K562 (cell line): Measurements from ENCODE around the gene C4orf50. TPM values are rescaled to one million over a fixed set of nuclear protein-coding genes. Genes with fewer than 3 reads are reported as not detected.

Experiments
- ATAC-seq: fragments of 200-7000 bp; cut with Tn5 transposase; 3 replicates; pipeline ENCODE4 v1.9.1; 2020; ENCODE audit warnings: moderate library complexity
- BruUV-seq: library from RNA; stranded (reverse); fragments of 400-500 nt; replicated peaks from 2 replicates; lab custom pipeline; 2021; lab: Mats Ljungman, UMichigan
- CTCF ChIA-PET: fragments of 300-600 bp; formaldehyde crosslinking; extraction: SDS; loops from one replicate; lab custom pipeline; 2021; ENCODE audit warnings: low intra/inter-chr PET ratio; lab: Yijun Ruan, JAX
- POLR2A ChIA-PET: fragments of 300-600, 350-650 bp; sonication (Branson Sonifier 250); formaldehyde crosslinking; extraction: SDS; loops from one replicate; lab custom pipeline; 2021; ENCODE audit warnings: antibody characterized with exemption, inconsistent platforms; lab: Yijun Ruan, JAX
- DNase-seq, 4 experiments: peaks; one replicate each; pipeline versions ENCODE4 v3.0.0 to v3.0.0-alpha.2; 2011 to 2018; ENCODE audit warnings: low spot score in 3 of 4, mixed read lengths in 3 of 4; ENCODE audit errors: extremely low read depth in 1 of 4
- FAIRE-seq: peaks from 2 replicates; lab custom pipeline; 2011; peaks lifted over from hg19 to GRCh38; lab: Jason Lieb, UNC
- H2AFZ ChIP-seq: 2 replicates; pipeline ENCODE4 v1.6.0; 2011; ENCODE audit warnings: low read depth, low read length, control low read depth, inconsistent platforms
- H3K27ac ChIP-seq: fragments of 200-600 bp; 3 replicates; pipeline ENCODE4 v1.8.0; 2011; ENCODE audit warnings: low read depth, mild to moderate bottlenecking, control low read depth, inconsistent platforms, low read length, moderate library complexity, mixed read lengths; ENCODE audit errors: extremely low read depth
- H3K27me3 ChIP-seq, 2 experiments: fragments of 300-600 bp in 1 of 2; 2 replicates in 1 of 2; 3 replicates in 1 of 2; pipeline versions ENCODE4 v1.6.0 to v1.8.0; 2011; ENCODE audit warnings: inconsistent platforms in 2 of 2, low read length in 2 of 2, mild to moderate bottlenecking in 1 of 2, mixed read lengths in 1 of 2, moderate library complexity in 1 of 2; ENCODE audit not compliant: control insufficient read depth in 2 of 2, insufficient read depth in 2 of 2
- H3K36me3 ChIP-seq: fragments of 300-600 bp; 3 replicates; pipeline ENCODE4 v1.8.0; 2011; ENCODE audit warnings: mild to moderate bottlenecking, low read length, inconsistent platforms; ENCODE audit not compliant: control insufficient read depth, insufficient read depth
- H3K4me1 ChIP-seq, 2 experiments: fragments of 200-600 bp in 1 of 2; replicated peaks in 1 of 2; 2 replicates in 1 of 2; 3 replicates in 1 of 2; pipeline versions ENCODE4 v1.5.1 to v1.8.0; 2011; ENCODE audit warnings: inconsistent platforms in 2 of 2, low read length in 2 of 2, mild to moderate bottlenecking in 1 of 2, mixed read lengths in 1 of 2, moderate library complexity in 1 of 2; ENCODE audit not compliant: control insufficient read depth in 2 of 2, insufficient read depth in 2 of 2
- H3K4me2 ChIP-seq: 2 replicates; pipeline ENCODE4 v1.6.1; 2011; ENCODE audit warnings: low read length, control low read depth, inconsistent platforms, mixed read lengths; ENCODE audit not compliant: insufficient read depth
- H3K4me3 ChIP-seq: fragments of 200-600 bp; sonication (generic), shearing (Covaris generic); 2 replicates; pipeline ENCODE4 v1.5.1; 2016; ENCODE audit warnings: control low read depth, inconsistent platforms
- H3K79me2 ChIP-seq: fragments of 200-600 bp; 3 replicates; pipeline ENCODE4 v1.8.0; 2011; ENCODE audit warnings: low read length, inconsistent platforms; ENCODE audit not compliant: control insufficient read depth, insufficient read depth
- H3K9ac ChIP-seq, 2 experiments: 2 replicates each; pipeline versions ENCODE4 v1.6.0 to v1.6.1; 2011; ENCODE audit warnings: low read depth in 2 of 2, low read length in 2 of 2, control low read depth in 1 of 2, inconsistent platforms in 1 of 2, mild to moderate bottlenecking in 1 of 2, mixed read lengths in 1 of 2; ENCODE audit not compliant: insufficient read depth in 1 of 2
- H3K9me1 ChIP-seq: one replicate; pipeline ENCODE4 v1.6.0; 2011; ENCODE audit warnings: inconsistent platforms, mild to moderate bottlenecking, low read length, moderate library complexity; ENCODE audit not compliant: control insufficient read depth, insufficient read depth
- H3K9me3 ChIP-seq: replicated peaks from 2 replicates; pipeline ENCODE4 v1.5.1; 2011; ENCODE audit warnings: low read depth, low read length, inconsistent platforms; ENCODE audit not compliant: control insufficient read depth, insufficient read depth
- H4K20me1 ChIP-seq: replicated peaks from 2 replicates; pipeline ENCODE4 v1.6.1; 2011; ENCODE audit warnings: low read length, inconsistent platforms, mixed read lengths; ENCODE audit not compliant: control insufficient read depth, insufficient read depth
- ARID4B ChIP-seq: sonication (generic); formaldehyde crosslinking; IDR thresholded peaks from 2 replicates; pipeline ENCODE4 v1.8.0; 2022; ENCODE audit warnings: mild to moderate bottlenecking, missing genetic modification reagents
- CAMTA2 ChIP-seq: fragments of 250-450 bp; sonication (Bioruptor Pico); conservative IDR thresholded peaks from 2 replicates; pipeline ENCODE4 v1.5.1; 2022
- CBFA2T3 ChIP-seq: fragments of 450-650 bp; IDR thresholded peaks from 2 replicates; pipeline ENCODE4 v1.6.1; 2017
- CREB1 ChIP-seq, 2 experiments: sonication (generic) in 1 of 2; formaldehyde crosslinking in 1 of 2; IDR thresholded peaks; 2 replicates each; pipeline versions ENCODE4 v1.6.1 to v1.8.0; 2012 to 2022; ENCODE audit warnings: inconsistent platforms in 1 of 2, mild to moderate bottlenecking in 1 of 2, missing genetic modification reagents in 1 of 2, moderate library complexity in 1 of 2
- NCOA6 ChIP-seq: fragments of 450-650 bp; IDR thresholded peaks from 2 replicates; pipeline ENCODE4 v1.6.1; 2017; ENCODE audit warnings: mild to moderate bottlenecking
- RAD21 ChIP-seq, 2 experiments: fragments of 250-450 bp in 1 of 2; fragments of 450-650 bp in 1 of 2; sonication (Bioruptor Pico) in 1 of 2; formaldehyde crosslinking in 1 of 2; IDR thresholded peaks in 1 of 2; conservative IDR thresholded peaks in 1 of 2; 2 replicates each; pipeline versions ENCODE4 v1.4.0 to v1.8.0; 2020 to 2022; ENCODE audit warnings: mild to moderate bottlenecking in 2 of 2, moderate library complexity in 1 of 2
- RBFOX2 ChIP-seq: fragments of 200-400 bp; formaldehyde crosslinking; IDR thresholded peaks from 2 replicates; pipeline ENCODE4 v1.6.1; 2017; ENCODE audit warnings: low read depth, mild to moderate bottlenecking, low read length, moderate library complexity
- ZNF696 ChIP-seq: fragments of 250-450 bp; sonication (Bioruptor Pico); conservative IDR thresholded peaks from 2 replicates; pipeline ENCODE4 v1.4.0; 2020; ENCODE audit warnings: mild to moderate bottlenecking, moderate library complexity
- WGBS: fragments of 100-300 bp; shearing (Covaris generic); methylation state at CpG from one replicate; pipeline ENCODE4 v1.1.6; 2016; ENCODE audit warnings: low coverage, mixed read lengths; ENCODE audit not compliant: insufficient coverage; ENCODE audit errors: missing lambda C conversion rate; 5-methylcytosine and 5-hydroxymethylcytosine counted together
- in situ Hi-C: fragments of 300-500 bp; cut with MboI; formaldehyde crosslinking; loops from 4 replicates; pipeline ENCODE4 v1.15.0; 2018; ENCODE audit warnings: inconsistent platforms, mixed read lengths
- intact Hi-C: fragments of 100-400 bp; cut with micrococcal nuclease; formaldehyde crosslinking; loops from 2 replicates; pipeline ENCODE4 v1.14.2; 2022
- polyA plus RNA-seq, 8 experiments: library from polyadenylated mRNA; depleted of rRNA in 4 of 8; stranded (reverse) in 5 of 8; unstranded in 3 of 8; fragments of >200 nt; fragmentation: Nextera tagmentation in 2 of 8; fragmentation: Illumina TruSeq in 1 of 8; extraction: Ambion mirVana in 2 of 8; extraction: Trizol in 1 of 8; gene quantifications; 2 replicates each; pipeline versions ENCODE4 v1.2.1 to v1.2.3, GENCODE V29; 2011 to 2014; ENCODE audit warnings: inconsistent platforms in 1 of 8, missing spikeins in 1 of 8
- total RNA-seq, 7 experiments: library from RNA; depleted of rRNA in 6 of 7; stranded (reverse); fragments of >200 nt in 6 of 7; fragmentation: Illumina TruSeq in 2 of 7; extraction: Trizol in 2 of 7; gene quantifications; 2 replicates each; pipeline versions ENCODE4 v1.2.1 to v1.2.3, GENCODE V29; 2011 to 2021; ENCODE audit warnings: low replicate concordance in 1 of 7
- TF ChIP-seq, protein P1 (sequence below): fragments of 250-450 bp; sonication (Bioruptor Pico); IDR thresholded peaks from 2 replicates; pipeline ENCODE4 v1.8.0; 2022; ENCODE audit warnings: inconsistent platforms
- TF ChIP-seq, protein P2 (sequence below), 3 experiments: IDR thresholded peaks in 2 of 3; conservative IDR thresholded peaks in 1 of 3; 2 replicates each; pipeline ENCODE4 v1.5.1; 2011 to 2012; ENCODE audit warnings: low read length in 3 of 3, mild to moderate bottlenecking in 3 of 3, control low read depth in 2 of 3, improper control_type of control experiment in 1 of 3, inconsistent platforms in 1 of 3, low read depth in 1 of 3, mixed read lengths in 1 of 3, moderate library complexity in 1 of 3; ENCODE audit not compliant: insufficient read depth in 2 of 3

The C4orf50 gene
- total and polyA plus RNA-seq, 9 of the 15 experiments (the other 6 are each of a cell fraction or from before 2014, with no cell fraction given) = not detected

GRCh38 chr4:5979981-5980380 lies 38.2 kb downstream of the C4orf50 start:
- Histone ChIP-seq H2AFZ (no peak overlapping the region), H3K27ac (no peak overlapping the region), H3K9me1 (no peaks in the 10 kb centered on the region), H3K9me3 (0 out of 2 replicates have a peak, but pooled peaks cover under 1% of the 10 kb centered on the region), H3K4me2 (no peak overlapping the region), H3K36me3 (no peaks in the 10 kb centered on the region), H3K4me3 (no peak overlapping the region), H3K4me1 (0 out of 5 replicates have a peak, but pooled peaks cover 0 to 2% of the 10 kb centered on the region in 2 experiments), H3K79me2 (no peaks in the 10 kb centered on the region), H4K20me1 (no peaks in the 10 kb centered on the region), H3K27me3 (peaks cover 0 to 5% of the 10 kb centered on the region in 2 experiments; a peak in 1 of 5 replicates), H3K9ac (no peak overlapping the region)
- no TSS peak for BruUV-seq
- 0% methylated on average over 11 of the region's 11 CpGs for WGBS
- intact Hi-C loops (loop anchor here (1.0 kb wide), 1 partner anchor 159 kb away; no protein-coding TSS in a partner anchor), in situ Hi-C loops (no loop called here)
- peak in 2 of 4 experiments; percentile 12 to 22 for DNase-seq
- POLR2A ChIA-PET = no interaction called here
- CTCF ChIA-PET = interaction anchor here (0.7 kb wide), 2 partner anchors 147 to 628 kb away, joined by 3 read pairs; no protein-coding TSS in a partner anchor
- peak; percentile 61; the same call in 2 of the 3 replicates for ATAC-seq
- FAIRE-seq = no peak
- TF ChIP-seq, protein P1, sequence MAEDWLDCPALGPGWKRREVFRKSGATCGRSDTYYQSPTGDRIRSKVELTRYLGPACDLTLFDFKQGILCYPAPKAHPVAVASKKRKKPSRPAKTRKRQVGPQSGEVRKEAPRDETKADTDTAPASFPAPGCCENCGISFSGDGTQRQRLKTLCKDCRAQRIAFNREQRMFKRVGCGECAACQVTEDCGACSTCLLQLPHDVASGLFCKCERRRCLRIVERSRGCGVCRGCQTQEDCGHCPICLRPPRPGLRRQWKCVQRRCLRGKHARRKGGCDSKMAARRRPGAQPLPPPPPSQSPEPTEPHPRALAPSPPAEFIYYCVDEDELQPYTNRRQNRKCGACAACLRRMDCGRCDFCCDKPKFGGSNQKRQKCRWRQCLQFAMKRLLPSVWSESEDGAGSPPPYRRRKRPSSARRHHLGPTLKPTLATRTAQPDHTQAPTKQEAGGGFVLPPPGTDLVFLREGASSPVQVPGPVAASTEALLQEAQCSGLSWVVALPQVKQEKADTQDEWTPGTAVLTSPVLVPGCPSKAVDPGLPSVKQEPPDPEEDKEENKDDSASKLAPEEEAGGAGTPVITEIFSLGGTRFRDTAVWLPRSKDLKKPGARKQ (CRISPR knock-in tag) = no peak
- TF ChIP-seq NCOA6 (no peak), RAD21 (CRISPR knock-in tag; conservative IDR thresholded peaks at IDR 0.05 in 1 of 2, IDR thresholded peaks at IDR 0.05 in 1 of 2) (peak; percentile 49 to 60), RBFOX2 (no peak), CBFA2T3 (no peak), ARID4B (CRISPR knock-in tag) (no peak), CAMTA2 (CRISPR knock-in tag) (no peak), ZNF696 (no peak), CREB1 (IDR thresholded peaks at IDR 0.05) (no peak), CREB1 (CRISPR knock-in tag; IDR thresholded peaks at IDR 0.05) (no peak)
- TF ChIP-seq, protein P2, sequence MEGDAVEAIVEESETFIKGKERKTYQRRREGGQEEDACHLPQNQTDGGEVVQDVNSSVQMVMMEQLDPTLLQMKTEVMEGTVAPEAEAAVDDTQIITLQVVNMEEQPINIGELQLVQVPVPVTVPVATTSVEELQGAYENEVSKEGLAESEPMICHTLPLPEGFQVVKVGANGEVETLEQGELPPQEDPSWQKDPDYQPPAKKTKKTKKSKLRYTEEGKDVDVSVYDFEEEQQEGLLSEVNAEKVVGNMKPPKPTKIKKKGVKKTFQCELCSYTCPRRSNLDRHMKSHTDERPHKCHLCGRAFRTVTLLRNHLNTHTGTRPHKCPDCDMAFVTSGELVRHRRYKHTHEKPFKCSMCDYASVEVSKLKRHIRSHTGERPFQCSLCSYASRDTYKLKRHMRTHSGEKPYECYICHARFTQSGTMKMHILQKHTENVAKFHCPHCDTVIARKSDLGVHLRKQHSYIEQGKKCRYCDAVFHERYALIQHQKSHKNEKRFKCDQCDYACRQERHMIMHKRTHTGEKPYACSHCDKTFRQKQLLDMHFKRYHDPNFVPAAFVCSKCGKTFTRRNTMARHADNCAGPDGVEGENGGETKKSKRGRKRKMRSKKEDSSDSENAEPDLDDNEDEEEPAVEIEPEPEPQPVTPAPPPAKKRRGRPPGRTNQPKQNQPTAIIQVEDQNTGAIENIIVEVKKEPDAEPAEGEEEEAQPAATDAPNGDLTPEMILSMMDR (IDR thresholded peaks at IDR 0.05 in 2 of 3, conservative IDR thresholded peaks at IDR 0.05 in 1 of 3; ENCODE audit: insufficient read depth in 2 of 3, low read depth in 1 of 3, low read length in 3 of 3) = peak; percentile 42 to 63 (median 46); a peak in 5 of 6 replicates
